BLaER1 (cell line): ENCODE results near the gene ZIC4.

Experiments
- H3K27ac ChIP-seq: shearing (Covaris generic); formaldehyde crosslinking; 2 replicates; pipeline ENCODE4 v1.8.1; 2022
- H3K27me3 ChIP-seq: shearing (Covaris generic); formaldehyde crosslinking; 2 replicates; pipeline ENCODE4 v1.8.1; 2022
- H3K36me3 ChIP-seq: shearing (Covaris generic); formaldehyde crosslinking; 2 replicates; pipeline ENCODE4 v1.8.1; 2022
- H3K4me1 ChIP-seq: shearing (Covaris generic); formaldehyde crosslinking; 2 replicates; pipeline ENCODE4 v1.8.1; 2022
- H3K4me2 ChIP-seq: shearing (Covaris generic); formaldehyde crosslinking; 2 replicates; pipeline ENCODE4 v1.8.1; 2022
- H3K4me3 ChIP-seq: shearing (Covaris generic); formaldehyde crosslinking; 2 replicates; pipeline ENCODE4 v1.8.1; 2022
- H3K9ac ChIP-seq: shearing (Covaris generic); formaldehyde crosslinking; 2 replicates; pipeline ENCODE4 v1.8.1; 2022
- H3K9me3 ChIP-seq: shearing (Covaris generic); formaldehyde crosslinking; 2 replicates; pipeline ENCODE4 v1.8.1; 2022
- H4K20me1 ChIP-seq: shearing (Covaris generic); formaldehyde crosslinking; 2 replicates; pipeline ENCODE4 v1.8.1; 2022
- Cebpa-rat ChIP-seq: shearing (Covaris generic); IDR thresholded peaks from 2 replicates; pipeline ENCODE4 v1.8.1; 2022

ZIC4 gene

GRCh38 chr3:147418371-147418781 is 12.0 kb upstream of the ZIC4 start:
- TF ChIP-seq Cebpa-rat = no peak
- Histone ChIP-seq H3K9me3 (peaks cover 52% of the 10 kb centered on the region), H3K27me3 (peaks cover 45% of the 10 kb centered on the region), H3K4me1 (no peaks in the 10 kb centered on the region), H3K4me2 (no peak overlapping the region), H4K20me1 (no peaks in the 10 kb centered on the region), H3K9ac (no peak overlapping the region), H3K4me3 (no peak overlapping the region), H3K36me3 (no peaks in the 10 kb centered on the region), H3K27ac (no peak overlapping the region)

DNA sequence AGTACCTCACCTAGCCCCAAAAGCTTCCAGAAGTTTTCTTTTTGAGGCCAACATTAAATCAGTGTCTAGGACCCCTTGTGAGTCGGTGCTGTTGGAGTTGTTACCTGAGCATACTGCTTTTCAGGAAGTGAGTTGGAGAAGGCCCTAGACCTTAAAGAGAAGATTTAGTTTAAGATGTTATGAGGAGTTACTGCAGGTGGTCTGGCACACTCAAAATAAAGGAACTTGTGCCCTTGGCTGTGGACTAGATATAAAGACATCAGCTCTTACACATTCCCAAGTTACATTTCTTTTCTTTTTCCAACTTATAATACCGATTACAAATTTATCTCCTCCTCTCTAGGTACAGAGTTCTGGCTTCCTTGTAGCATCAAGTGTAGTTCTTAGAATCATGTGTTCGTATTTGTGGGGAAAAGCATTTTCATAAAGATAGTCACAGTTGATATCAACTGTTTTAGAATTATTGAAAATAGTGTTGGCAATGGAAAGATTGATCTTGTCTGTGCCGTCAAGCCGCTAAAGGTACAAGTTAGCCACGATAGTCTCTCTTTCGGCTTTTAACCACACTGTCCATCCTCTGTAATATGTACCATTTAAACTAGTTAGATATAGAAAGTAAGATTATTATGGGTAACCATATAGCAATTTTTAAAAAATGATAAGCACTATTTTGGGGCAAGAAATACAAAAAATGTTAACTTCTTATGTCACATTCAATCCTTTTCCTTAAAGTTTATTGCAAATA is 11.4 kb upstream of the ZIC4 start:
- H3K27me3 ChIP-seq = peaks cover 45% of the 10 kb centered on the region
- H3K4me2 ChIP-seq = no peak overlapping the region
- H3K27ac ChIP-seq = no peak overlapping the region
- H3K9ac ChIP-seq = no peak overlapping the region
- peaks cover 52% of the 10 kb centered on the region for H3K9me3 ChIP-seq
- no peak for TF ChIP-seq Cebpa-rat
- H3K4me1 ChIP-seq = no peaks in the 10 kb centered on the region
- no peak overlapping the region for H3K4me3 ChIP-seq
- no peaks in the 10 kb centered on the region for H3K36me3 ChIP-seq
- peaks cover 6% of the 10 kb centered on the region for H4K20me1 ChIP-seq

DNA sequence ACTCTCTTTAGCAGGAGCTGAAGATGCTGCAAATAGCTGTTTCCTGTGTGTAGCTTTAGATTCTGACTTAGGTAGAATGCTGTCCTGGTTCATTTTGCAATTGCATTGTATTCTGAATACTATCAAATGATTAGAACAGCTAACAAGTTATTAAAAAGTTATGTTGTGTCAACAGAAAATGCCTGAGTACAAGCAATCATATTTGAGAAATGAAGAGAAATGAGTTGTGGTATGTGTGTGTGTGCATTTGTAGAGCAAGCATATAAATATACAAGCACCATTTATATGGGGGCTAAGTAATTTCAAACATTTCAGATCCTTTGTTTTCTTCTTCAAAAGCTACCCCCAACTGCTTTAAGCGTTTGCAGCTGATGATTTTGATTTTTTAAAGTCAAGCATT is 10.6 kb upstream of the ZIC4 start:
- Histone ChIP-seq H3K9me3 (peaks cover 55% of the 10 kb centered on the region), H3K27me3 (peaks cover 52% of the 10 kb centered on the region), H3K4me3 (no peak overlapping the region), H4K20me1 (peaks cover 11% of the 10 kb centered on the region), H3K4me1 (no peaks in the 10 kb centered on the region), H3K4me2 (no peak overlapping the region), H3K9ac (no peak overlapping the region), H3K27ac (no peak overlapping the region), H3K36me3 (no peaks in the 10 kb centered on the region)
- TF ChIP-seq Cebpa-rat = no peak

GRCh38 chr3:147415874-147416273 is 9.5 kb upstream of the ZIC4 start:
- peaks cover 22% of the 10 kb centered on the region for H4K20me1 ChIP-seq
- no peak overlapping the region for H3K9ac ChIP-seq
- H3K4me2 ChIP-seq = no peak overlapping the region
- H3K36me3 ChIP-seq = no peaks in the 10 kb centered on the region
- TF ChIP-seq Cebpa-rat = no peak
- 0 out of 2 replicates have a peak, but pooled peaks cover 3% of the 10 kb centered on the region for H3K4me1 ChIP-seq
- H3K27me3 ChIP-seq = peaks cover 62% of the 10 kb centered on the region
- no peak overlapping the region for H3K27ac ChIP-seq
- peaks cover 55% of the 10 kb centered on the region for H3K9me3 ChIP-seq
- no peak overlapping the region for H3K4me3 ChIP-seq

DNA sequence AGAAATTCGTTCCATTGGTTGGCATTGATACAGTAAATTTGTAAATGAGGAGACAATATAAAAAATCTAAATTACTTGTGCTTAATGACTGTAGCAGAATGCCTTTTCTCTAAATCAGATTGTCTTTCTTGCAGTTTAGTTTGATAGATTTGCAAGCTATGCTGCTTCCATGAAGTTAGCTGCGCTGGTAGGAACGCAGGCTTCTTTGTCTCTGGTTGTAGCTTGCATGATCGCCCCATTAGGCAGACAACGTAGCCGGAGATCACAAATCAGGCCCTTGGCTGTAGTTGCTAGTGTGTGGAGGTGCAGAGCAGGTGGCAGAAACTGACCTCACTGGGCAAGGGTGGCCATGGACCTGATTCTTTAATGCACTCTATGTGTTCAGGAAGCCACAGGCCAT is 8.9 kb upstream of the ZIC4 start:
- no peak for TF ChIP-seq Cebpa-rat
- Histone ChIP-seq H3K4me3 (no peak overlapping the region), H3K4me2 (no peak overlapping the region), H3K27me3 (peaks cover 68% of the 10 kb centered on the region), H3K36me3 (no peaks in the 10 kb centered on the region), H3K4me1 (peaks cover 9% of the 10 kb centered on the region; the same call in 1 of the 2 replicates), H3K9ac (no peak overlapping the region), H4K20me1 (peaks cover 22% of the 10 kb centered on the region), H3K9me3 (peaks cover 55% of the 10 kb centered on the region), H3K27ac (no peak overlapping the region)

DNA sequence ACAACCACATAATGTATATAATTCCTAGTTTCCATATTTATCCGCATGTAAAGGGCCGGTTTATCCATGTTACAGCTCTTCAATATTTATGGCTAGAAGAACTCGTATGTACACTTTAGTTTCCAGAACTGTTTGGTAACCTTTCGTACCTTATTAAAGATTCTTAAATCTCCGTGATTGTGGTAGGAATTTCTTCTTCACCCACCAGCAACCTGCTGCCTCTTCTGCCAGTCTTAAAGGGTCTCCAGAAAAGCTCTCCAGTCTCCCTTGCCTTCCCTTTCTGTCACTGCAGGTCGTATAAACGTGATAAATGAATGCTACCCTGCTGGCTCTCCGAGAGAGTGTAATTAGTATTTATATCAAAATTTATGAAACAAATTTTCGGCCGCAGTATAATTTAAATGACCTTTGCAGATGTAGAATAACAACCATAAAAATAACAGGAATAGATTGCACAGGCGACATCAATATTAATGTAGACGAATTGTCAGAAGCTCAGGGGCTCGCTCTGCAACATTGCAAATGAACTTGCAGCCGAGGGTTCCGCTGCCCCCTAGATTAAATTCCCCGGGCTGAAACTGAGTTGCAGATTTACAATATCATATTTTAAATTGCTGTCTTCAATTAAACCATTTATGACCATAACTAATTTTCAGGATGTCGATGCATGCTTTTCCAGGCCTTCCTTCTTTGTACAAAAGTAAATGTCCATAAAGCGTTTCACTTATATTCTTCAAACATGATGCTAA is 8.2 kb upstream of the ZIC4 start:
- Histone ChIP-seq H3K4me1 (peaks cover 9% of the 10 kb centered on the region; the same call in 1 of the 2 replicates), H4K20me1 (peaks cover 22% of the 10 kb centered on the region), H3K4me2 (no peak overlapping the region), H3K27ac (no peak overlapping the region), H3K36me3 (no peaks in the 10 kb centered on the region), H3K4me3 (no peak overlapping the region), H3K27me3 (peaks cover 75% of the 10 kb centered on the region), H3K9ac (no peak overlapping the region), H3K9me3 (peaks cover 55% of the 10 kb centered on the region)
- no peak for TF ChIP-seq Cebpa-rat

- Histone ChIP-seq H3K9me3 (peaks cover 55% of the 10 kb centered on the region), H3K27ac (no peak overlapping the region), H3K36me3 (no peaks in the 10 kb centered on the region), H3K4me1 (peaks cover 9% of the 10 kb centered on the region; the same call in 1 of the 2 replicates), H3K9ac (no peak overlapping the region), H3K4me3 (no peak overlapping the region), H3K27me3 (peaks cover 75% of the 10 kb centered on the region), H3K4me2 (no peak overlapping the region), H4K20me1 (peaks cover 22% of the 10 kb centered on the region)
- TF ChIP-seq Cebpa-rat = no peak
These were observed 7.5 kb upstream of the ZIC4 start for GRCh38 chr3:147413686-147414389.

DNA sequence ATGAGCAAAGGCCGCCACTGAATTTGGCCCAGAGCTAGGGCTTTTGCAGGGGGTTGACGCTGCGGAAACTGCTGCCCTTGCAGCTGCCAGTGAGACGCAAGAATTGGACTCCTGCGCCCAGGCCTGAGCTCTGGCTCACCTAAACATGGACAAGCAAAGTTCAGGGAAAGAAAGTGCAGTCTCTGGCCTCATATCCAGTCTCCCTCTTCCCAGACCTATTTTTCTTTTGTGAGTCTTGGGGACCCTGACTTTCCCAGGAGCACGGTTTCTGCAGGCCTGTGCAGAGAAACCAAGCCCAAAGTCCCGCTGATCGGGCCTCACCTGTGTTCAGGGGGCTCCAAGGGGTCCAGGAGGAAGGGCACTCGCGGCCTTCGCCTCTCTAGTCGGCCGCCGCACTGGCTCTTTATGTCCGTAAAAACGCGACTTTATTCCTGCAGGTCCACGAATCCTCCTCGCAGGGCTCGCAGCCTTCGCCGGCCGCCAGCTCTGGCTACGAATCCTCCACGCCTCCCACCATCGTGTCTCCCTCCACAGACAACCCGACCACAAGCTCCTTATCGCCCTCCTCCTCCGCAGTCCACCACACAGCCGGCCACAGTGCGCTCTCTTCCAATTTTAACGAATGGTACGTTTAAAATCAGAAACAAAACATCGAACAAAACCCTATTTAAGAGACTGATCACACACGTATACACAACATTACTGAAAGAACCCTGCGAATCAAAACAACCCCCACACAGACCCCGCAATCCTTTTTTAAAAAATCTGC is 6.8 kb upstream of the ZIC4 start:
- Histone ChIP-seq H3K27me3 (peaks cover 79% of the 10 kb centered on the region), H3K36me3 (no peaks in the 10 kb centered on the region), H3K9me3 (peaks cover 56% of the 10 kb centered on the region), H3K27ac (no peak overlapping the region), H3K4me3 (no peak overlapping the region), H3K4me1 (peaks cover 9% of the 10 kb centered on the region; the same call in 1 of the 2 replicates), H3K9ac (no peak overlapping the region), H3K4me2 (no peak overlapping the region), H4K20me1 (peaks cover 22% of the 10 kb centered on the region)
- TF ChIP-seq Cebpa-rat = no peak

DNA sequence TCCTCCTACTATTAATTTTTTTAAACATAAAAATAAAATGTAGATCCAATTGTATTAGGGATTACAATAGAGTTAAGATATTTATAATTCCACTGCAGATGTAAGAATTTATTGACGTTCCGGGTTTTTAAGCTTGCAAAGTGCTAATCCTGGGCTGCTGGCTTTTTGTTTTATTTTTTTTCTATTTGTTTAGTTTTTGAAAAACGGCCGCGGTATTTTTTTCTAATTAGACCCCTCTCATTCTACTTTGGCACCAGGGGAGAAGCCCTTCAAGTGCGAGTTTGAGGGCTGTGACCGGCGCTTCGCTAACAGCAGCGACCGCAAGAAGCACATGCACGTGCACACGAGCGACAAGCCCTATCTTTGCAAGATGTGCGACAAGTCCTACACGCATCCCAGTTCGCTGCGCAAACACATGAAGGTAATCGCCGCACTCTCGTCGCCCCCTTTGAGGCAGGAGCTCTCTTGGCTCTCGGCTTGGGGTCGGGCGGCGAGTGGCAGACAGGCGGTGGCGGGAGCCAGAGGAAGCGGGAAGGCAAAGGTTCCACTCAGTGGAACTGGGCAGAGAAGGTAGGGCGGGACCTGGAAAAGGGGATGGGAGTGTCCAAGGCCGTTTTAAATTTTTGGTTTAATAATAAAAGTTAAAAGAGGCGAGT is 6.0 kb upstream of the ZIC4 start:
- H3K9ac ChIP-seq = no peak overlapping the region
- peaks cover 86% of the 10 kb centered on the region for H3K27me3 ChIP-seq
- H3K27ac ChIP-seq = no peak overlapping the region
- H3K9me3 ChIP-seq = peaks cover 62% of the 10 kb centered on the region
- no peak for TF ChIP-seq Cebpa-rat
- H3K4me2 ChIP-seq = no peak overlapping the region
- H3K4me1 ChIP-seq = peaks cover 9% of the 10 kb centered on the region
- peaks cover 22% of the 10 kb centered on the region for H4K20me1 ChIP-seq
- no peaks in the 10 kb centered on the region for H3K36me3 ChIP-seq
- no peak overlapping the region for H3K4me3 ChIP-seq
